GM12878 (cell line): ENCODE data around the gene SLC25A45. TPM values are rescaled to one million over a fixed set of nuclear protein-coding genes. Genes with fewer than 3 reads are reported as not detected.

Experiments
- BHLHE40 ChIP-seq, 2 experiments: fragments of 450-650 bp in 1 of 2; IDR thresholded peaks; 2 replicates each; pipeline ENCODE4 v1.6.1; 2011 to 2017; ENCODE audit warnings: low read depth in 2 of 2, borderline replicate concordance in 1 of 2, improper control_type of control experiment in 1 of 2, low read length in 1 of 2, mild to moderate bottlenecking in 1 of 2
- CBX3 ChIP-seq: fragments of 200-600 bp; sonication (generic); IDR thresholded peaks from 2 replicates; pipeline ENCODE4 v1.6.1; 2016; ENCODE audit warnings: low read depth, borderline replicate concordance
- WRNIP1 ChIP-seq: IDR thresholded peaks from 2 replicates; pipeline ENCODE4 v1.6.1; 2011; ENCODE audit warnings: low read depth, low read length, improper control_type of control experiment, borderline replicate concordance
- polyA plus RNA-seq, 11 experiments: library from polyadenylated mRNA; depleted of rRNA in 4 of 11; unstranded in 6 of 11; stranded (reverse) in 5 of 11; fragments of >200 nt; fragmentation: Nextera tagmentation in 4 of 11; fragmentation: Illumina TruSeq in 1 of 11; extraction: Ambion mirVana in 4 of 11; extraction: Trizol in 1 of 11; gene quantifications; 1 replicate in 1 of 11; 2 replicates in 10 of 11; pipeline versions ENCODE4 v1.2.1 to v1.2.3, GENCODE V29; 2011 to 2016; ENCODE audit warnings: inconsistent platforms in 2 of 11, missing spikeins in 2 of 11, low read depth in 1 of 11
- total RNA-seq, 4 experiments: library from RNA; depleted of rRNA in 3 of 4; stranded (reverse); fragments of >200 nt in 3 of 4; fragmentation: Illumina TruSeq in 1 of 4; extraction: Trizol in 1 of 4; gene quantifications; 2 replicates each; pipeline versions ENCODE4 v1.2.1 to v1.2.3, GENCODE V29; 2013 to 2021
- TF ChIP-seq, protein P1 (sequence below): IDR thresholded peaks from 2 replicates; pipeline ENCODE4 v1.6.1; 2012; ENCODE audit warnings: mild to moderate bottlenecking, low read depth, low read length
- TF ChIP-seq, protein P2 (sequence below): fragments of 150-350 bp; IDR thresholded peaks from 2 replicates; pipeline ENCODE4 v1.6.1; 2016; ENCODE audit warnings: low read depth, low read length

Gene SLC25A45
- total and polyA plus RNA-seq, 10 of the 15 experiments (the other 5 are each of a cell fraction or from before 2014, with no cell fraction given): 4.1 to 35.2 (median 20.3) TPM

DNA sequence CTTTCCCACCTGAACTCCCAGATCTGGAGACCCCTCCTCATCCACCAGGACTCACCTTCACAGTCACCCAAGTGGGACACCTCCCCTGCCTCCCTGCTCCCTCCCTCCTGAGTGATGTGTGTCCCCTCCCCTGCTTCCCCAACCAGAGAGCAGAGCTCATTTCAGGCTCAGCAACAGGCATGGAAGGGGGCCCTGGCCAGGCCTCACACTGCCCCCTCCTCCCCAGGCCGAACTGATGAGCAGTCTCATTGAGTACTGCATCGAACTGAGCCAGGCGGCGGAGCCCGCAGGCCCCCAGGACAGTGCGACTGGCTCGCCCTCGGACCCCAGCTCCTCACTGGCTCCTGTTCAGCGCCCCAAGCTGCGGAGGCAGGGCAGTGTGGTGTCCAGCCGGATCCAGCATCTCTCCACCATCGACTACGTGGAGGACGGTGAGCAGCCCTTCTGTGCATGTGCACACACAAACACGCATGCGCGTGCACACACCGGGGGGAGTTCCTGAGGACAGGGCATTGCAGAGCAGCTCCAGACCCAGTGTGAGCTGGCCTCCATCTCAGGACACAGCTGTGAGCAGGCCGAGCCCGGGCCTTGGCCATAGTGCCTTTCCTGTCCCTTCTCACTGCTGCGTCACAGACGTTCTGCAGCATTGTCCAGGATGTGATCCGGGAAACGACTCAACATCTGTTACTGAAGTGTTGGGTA is 22.3 kb upstream of the SLC25A45 start (continued):
- TF ChIP-seq, protein P1, sequence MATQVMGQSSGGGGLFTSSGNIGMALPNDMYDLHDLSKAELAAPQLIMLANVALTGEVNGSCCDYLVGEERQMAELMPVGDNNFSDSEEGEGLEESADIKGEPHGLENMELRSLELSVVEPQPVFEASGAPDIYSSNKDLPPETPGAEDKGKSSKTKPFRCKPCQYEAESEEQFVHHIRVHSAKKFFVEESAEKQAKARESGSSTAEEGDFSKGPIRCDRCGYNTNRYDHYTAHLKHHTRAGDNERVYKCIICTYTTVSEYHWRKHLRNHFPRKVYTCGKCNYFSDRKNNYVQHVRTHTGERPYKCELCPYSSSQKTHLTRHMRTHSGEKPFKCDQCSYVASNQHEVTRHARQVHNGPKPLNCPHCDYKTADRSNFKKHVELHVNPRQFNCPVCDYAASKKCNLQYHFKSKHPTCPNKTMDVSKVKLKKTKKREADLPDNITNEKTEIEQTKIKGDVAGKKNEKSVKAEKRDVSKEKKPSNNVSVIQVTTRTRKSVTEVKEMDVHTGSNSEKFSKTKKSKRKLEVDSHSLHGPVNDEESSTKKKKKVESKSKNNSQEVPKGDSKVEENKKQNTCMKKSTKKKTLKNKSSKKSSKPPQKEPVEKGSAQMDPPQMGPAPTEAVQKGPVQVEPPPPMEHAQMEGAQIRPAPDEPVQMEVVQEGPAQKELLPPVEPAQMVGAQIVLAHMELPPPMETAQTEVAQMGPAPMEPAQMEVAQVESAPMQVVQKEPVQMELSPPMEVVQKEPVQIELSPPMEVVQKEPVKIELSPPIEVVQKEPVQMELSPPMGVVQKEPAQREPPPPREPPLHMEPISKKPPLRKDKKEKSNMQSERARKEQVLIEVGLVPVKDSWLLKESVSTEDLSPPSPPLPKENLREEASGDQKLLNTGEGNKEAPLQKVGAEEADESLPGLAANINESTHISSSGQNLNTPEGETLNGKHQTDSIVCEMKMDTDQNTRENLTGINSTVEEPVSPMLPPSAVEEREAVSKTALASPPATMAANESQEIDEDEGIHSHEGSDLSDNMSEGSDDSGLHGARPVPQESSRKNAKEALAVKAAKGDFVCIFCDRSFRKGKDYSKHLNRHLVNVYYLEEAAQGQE: no peak
- TF ChIP-seq, protein P2, sequence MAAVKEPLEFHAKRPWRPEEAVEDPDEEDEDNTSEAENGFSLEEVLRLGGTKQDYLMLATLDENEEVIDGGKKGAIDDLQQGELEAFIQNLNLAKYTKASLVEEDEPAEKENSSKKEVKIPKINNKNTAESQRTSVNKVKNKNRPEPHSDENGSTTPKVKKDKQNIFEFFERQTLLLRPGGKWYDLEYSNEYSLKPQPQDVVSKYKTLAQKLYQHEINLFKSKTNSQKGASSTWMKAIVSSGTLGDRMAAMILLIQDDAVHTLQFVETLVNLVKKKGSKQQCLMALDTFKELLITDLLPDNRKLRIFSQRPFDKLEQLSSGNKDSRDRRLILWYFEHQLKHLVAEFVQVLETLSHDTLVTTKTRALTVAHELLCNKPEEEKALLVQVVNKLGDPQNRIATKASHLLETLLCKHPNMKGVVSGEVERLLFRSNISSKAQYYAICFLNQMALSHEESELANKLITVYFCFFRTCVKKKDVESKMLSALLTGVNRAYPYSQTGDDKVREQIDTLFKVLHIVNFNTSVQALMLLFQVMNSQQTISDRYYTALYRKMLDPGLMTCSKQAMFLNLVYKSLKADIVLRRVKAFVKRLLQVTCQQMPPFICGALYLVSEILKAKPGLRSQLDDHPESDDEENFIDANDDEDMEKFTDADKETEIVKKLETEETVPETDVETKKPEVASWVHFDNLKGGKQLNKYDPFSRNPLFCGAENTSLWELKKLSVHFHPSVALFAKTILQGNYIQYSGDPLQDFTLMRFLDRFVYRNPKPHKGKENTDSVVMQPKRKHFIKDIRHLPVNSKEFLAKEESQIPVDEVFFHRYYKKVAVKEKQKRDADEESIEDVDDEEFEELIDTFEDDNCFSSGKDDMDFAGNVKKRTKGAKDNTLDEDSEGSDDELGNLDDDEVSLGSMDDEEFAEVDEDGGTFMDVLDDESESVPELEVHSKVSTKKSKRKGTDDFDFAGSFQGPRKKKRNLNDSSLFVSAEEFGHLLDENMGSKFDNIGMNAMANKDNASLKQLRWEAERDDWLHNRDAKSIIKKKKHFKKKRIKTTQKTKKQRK: no peak
- TF ChIP-seq CBX3: no peak
- no peak for TF ChIP-seq WRNIP1
- no peak for TF ChIP-seq BHLHE40 (IDR thresholded peaks at IDR 0.05; ENCODE audit: borderline replicate concordance in 1 of 2, low read depth in 2 of 2, low read length in 1 of 2)
